Stimulated activated CD4-positive, alpha-beta T cell treated with anti-CD3 and anti-CD28 coated beads, Interleukin-2, amount 100 ng/mL, for 48 hours (primary cell): ENCODE results near the gene CDKN3.
"Not testable (repeated sequence)": the region's sequence is repeated elsewhere in the genome, so short reads cannot be mapped to it uniquely, and the experiment has no call there.

Source experiments
- DNase-seq, 2 donors: peaks; one replicate each; pipeline ENCODE4 v3.0.0-alpha.2; 2020

Gene CDKN3

GRCh38 chr14:54425068-54425467, 28.3 kb downstream of the CDKN3 start:
- no peak for DNase-seq

GRCh38 chr14:54425537-54426274, 28.9 kb downstream of the CDKN3 start:
- DNase-seq = no peak

- no peak for DNase-seq
These were observed 31.1 kb downstream of the CDKN3 start for GRCh38 chr14:54427871-54428270.

GRCh38 chr14:54428527-54428926, 31.7 kb downstream of the CDKN3 start:
- no peak for DNase-seq

GRCh38 chr14:54435500-54435981, 38.7 kb downstream of the CDKN3 start:
- no peak for DNase-seq

DNA sequence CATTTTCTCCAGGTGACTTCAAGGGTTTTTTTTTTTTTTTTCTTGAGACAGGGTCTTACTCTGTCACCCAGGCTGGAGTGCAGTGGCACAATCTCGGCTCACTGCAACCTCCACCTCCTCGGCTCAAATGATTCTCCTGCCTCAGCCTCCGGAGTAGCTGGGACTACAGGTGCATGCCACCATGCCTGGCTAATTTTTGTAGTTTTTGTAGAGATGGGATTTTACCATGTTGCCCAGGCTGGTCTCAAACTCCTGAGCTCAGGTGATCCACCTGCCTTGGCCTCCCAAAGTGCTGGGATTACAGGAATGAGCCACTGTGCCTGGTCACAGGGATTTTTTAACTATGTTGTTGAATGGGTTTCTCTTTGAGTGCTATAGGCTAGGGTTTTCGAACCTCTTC, 41.1 kb downstream of the CDKN3 start:
- not testable (repeated sequence) for DNase-seq

- DNase-seq = no peak
These were observed 41.9 kb downstream of the CDKN3 start for GRCh38 chr14:54438703-54439102.

DNA sequence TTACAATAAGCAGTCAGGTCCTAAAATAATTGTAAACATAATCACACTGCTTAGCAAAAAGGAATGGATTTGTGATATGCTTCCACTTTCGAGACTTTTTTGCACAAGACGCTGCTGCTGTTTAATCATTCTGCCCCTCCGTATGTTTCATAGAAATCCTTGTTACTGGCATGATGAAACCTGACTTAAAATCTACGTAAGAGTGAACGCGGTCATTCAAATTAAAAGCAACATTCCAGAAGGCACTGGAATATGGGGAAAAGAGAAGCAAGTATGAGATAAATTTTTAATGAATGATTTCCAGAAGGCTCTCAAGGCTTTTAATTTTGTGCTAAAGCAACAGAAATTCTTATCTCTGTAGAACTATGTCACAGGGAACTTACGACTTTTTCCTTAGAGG, 43.2 kb downstream of the CDKN3 start:
- no peak for DNase-seq

DNA sequence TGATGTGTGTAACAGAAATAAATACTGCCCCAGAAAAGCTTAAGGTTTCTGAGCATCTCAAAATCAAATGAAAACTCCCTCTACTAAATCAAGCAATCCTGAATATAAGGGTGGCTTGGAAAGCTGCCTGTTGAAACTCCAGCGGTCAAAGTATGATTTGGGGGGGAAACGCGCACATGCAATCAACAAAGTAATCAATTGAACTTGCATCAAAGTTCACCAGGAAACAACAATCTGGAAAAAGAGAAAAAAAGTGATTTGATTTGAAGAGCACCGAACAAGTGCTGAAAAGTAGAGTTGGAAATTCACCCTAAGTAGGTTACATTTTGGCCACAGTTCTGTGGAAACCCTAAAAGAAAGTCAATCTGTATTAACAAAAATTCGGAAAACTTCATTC, 43.7 kb downstream of the CDKN3 start:
- DNase-seq = no peak

GRCh38 chr14:54440873-54441868, 44.4 kb downstream of the CDKN3 start, which contains the start of gene CNIH1:
CNIH1 (minus strand) TSS chr14:54441374; CDS start chr14:54441327, 47 bp downstream.
- peak; percentile 96 for DNase-seq

DNA sequence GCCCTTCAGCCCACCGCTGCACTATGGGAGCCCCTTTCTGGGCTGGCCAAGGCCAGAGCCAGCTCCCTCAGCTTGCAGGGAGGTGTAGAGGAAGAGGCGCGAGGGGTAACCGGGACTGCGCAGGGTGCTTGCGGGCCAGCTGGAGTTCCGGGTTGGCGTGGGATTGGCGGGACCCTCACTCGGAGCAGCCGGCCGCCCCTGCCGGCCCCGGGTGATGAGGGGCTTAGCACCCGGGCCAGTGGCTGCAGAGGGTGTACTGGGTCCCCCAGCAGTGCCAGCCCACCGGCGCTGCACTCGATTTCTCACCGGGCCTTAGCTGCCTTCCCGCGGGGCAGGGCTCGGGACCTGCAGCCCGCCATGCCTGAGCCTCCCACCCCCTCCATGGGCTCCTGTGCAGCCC, 46.2 kb downstream of the CDKN3 start:
- not testable (repeated sequence) for DNase-seq

GRCh38 chr14:54443981-54444380, 47.2 kb downstream of the CDKN3 start:
- DNase-seq = no peak

DNA sequence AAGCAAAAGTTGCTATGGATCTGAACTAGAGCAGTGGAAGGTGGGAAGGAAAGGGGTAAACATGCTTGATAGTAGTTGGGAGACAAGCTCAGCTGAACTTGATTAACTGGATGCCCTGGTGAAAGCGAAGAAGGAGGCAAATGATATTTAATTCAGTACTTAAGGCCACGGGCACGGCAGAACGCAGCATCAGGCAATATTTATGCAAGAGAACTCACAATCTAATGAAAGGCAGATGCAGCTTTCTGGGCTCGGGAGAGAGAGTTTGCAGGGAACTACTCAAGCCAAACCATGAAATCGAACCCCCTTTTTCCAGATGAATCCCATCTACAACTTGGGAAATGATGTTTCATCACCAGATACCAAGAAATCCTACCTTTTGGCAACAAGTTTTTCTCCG, 47.9 kb downstream of the CDKN3 start:
- DNase-seq = no peak

DNA sequence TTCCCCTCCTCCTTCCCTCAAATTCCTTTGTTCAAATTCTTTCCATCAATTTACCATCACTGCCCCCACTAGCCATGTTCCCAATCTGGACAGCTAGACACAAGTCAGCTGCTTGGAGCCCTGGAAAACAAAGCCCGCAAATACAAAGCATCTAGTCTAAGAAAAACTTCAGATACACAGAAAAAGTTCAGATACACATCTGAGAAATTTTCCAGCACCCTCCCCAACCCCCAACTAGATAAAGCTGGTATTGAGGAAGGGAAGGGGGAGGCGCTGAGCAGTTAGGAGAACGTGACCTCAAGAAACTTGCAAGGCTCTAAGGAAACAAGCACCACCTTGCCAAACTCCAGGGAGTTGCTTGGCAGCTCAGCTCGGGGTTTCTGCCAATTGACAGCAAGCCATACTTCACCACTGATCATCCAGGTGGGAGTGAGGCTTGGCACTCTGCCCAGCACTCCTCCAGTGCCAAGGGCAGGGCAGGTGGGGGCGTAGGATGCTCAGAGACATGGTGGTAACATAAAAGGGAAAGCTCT, 49.4 kb downstream of the CDKN3 start:
- no peak for DNase-seq

- DNase-seq = no peak
These were observed 50.5 kb downstream of the CDKN3 start for GRCh38 chr14:54447231-54447692.

- DNase-seq = no peak
These were observed 53.7 kb downstream of the CDKN3 start for GRCh38 chr14:54450535-54450934.

GRCh38 chr14:54451121-54451601, 54.4 kb downstream of the CDKN3 start:
- DNase-seq = no peak

GRCh38 chr14:54451961-54452360, 55.2 kb downstream of the CDKN3 start:
- no peak for DNase-seq

GRCh38 chr14:54453252-54453651, 56.4 kb downstream of the CDKN3 start:
- no peak for DNase-seq

DNA sequence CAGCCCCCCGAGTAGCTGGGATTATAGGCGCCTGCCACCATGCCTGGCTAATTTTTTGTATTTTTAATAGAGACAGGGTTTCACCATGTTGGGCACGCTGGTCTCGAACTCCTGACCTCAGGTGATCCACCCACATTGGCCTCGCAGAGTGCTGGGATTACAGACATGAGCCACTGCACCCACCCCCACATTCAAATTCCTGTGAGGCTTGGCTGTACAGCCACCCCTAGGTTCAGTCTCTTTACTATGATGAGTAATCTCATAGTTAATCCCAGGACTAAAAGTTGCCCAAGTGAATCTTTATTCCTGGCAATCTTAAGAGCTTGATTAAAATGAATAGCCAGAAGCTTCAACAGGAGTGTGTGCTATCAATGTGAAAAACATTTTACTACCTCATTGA, 57.2 kb downstream of the CDKN3 start:
- not testable (repeated sequence) for DNase-seq

GRCh38 chr14:54455363-54455762, 58.6 kb downstream of the CDKN3 start:
- DNase-seq = no peak

DNA sequence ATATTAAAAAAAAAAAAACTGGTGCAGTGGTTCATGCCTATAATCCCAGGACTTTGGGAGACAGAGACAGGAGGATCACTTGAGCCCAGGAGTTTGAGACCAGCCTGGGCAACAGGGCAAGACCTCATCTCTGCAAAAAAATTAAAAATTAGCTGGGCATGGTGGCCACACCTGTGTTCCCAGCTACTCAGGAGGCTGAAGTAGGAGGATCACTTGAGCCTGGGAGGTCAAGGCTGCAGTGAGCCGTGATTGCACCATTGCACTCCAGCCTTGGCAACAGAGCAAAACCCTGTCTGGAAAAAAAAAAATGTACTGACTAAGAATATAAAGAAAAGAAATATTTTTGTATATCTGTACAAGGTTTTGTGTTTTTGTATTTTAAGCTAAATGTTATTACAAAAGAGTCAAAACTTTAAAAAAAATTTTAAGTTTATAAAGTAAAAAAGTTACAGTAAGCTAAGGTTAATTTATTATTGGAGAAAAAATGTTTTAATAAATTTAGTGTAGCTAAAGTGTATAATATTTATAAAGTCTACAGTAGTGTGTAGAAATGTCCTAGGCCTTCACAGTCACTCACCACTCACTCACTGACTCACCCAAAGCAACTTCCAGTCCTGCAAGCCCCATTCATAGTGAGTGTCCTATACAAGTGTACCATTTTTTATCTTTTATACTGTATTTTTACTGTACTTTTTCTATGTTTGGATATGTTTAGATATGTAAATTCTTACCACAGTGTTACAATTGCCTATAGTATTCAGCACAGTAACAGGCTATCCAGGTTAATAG, 60.2 kb downstream of the CDKN3 start:
- DNase-seq = not testable (repeated sequence)
